NCI-H524 (cell line): ENCODE measurements around the gene PCDHGA11.
"Not testable (repeated sequence)": the region's sequence is repeated elsewhere in the genome, so short reads cannot be mapped to it uniquely, and the experiment has no call there.

Experiments used
- DNase-seq, 2 experiments: peaks; one replicate each; lab custom pipeline; 2025; lab: John Stamatoyannopoulos, UW

PCDHGA11 gene

GRCh38 chr5:141431286-141431685 lies 10.4 kb downstream of the PCDHGA11 start:
- DNase-seq = no peak

- DNase-seq = not testable (repeated sequence)
Observed at GRCh38 chr5:141432308-141432707, 11.5 kb downstream of the PCDHGA11 start.

GRCh38 chr5:141432726-141433125 lies 11.9 kb downstream of the PCDHGA11 start:
- not testable (repeated sequence) for DNase-seq

GRCh38 chr5:141434006-141434405 lies 13.2 kb downstream of the PCDHGA11 start:
- no peak for DNase-seq

- DNase-seq = no peak
Observed at GRCh38 chr5:141437221-141437620, 16.4 kb downstream of the PCDHGA11 start.

- no peak for DNase-seq
Observed at GRCh38 chr5:141439411-141440141, 18.7 kb downstream of the PCDHGA11 start.

GRCh38 chr5:141440341-141440740 lies 19.5 kb downstream of the PCDHGA11 start:
- no peak for DNase-seq

- no peak for DNase-seq
Observed at GRCh38 chr5:141441571-141442170, 20.8 kb downstream of the PCDHGA11 start.

- no peak for DNase-seq
Observed at GRCh38 chr5:141465351-141465750, 44.5 kb downstream of the PCDHGA11 start.
